H1 (cell line): ENCODE data around the gene DNMT1. TPM values are rescaled to one million over a fixed set of nuclear protein-coding genes. Genes with fewer than 3 reads are reported as not detected.

ENCODE experiments used
- CTCF ChIA-PET: fragments of 300-600 bp; sonication (Branson Sonifier 250); formaldehyde crosslinking; loops from one replicate; lab custom pipeline; 2021; ENCODE audit not compliant: partially characterized antibody; lab: Charles Lee
- POLR2A ChIA-PET: fragments of 300-600 bp; sonication (Branson Sonifier 250); formaldehyde crosslinking; loops from one replicate; lab custom pipeline; 2021; ENCODE audit warnings: inconsistent platforms; ENCODE audit not compliant: partially characterized antibody; lab: Charles Lee
- DNase-seq, 2 experiments: peaks; one replicate each; pipeline versions ENCODE4 v3.0.0 to v3.0.0-alpha.2; 2010 to 2022; ENCODE audit warnings: low spot score in 2 of 2, low read depth in 1 of 2, mixed read lengths in 1 of 2
- FAIRE-seq: peaks from 2 replicates; lab custom pipeline; 2011; peaks lifted over from hg19 to GRCh38; lab: Jason Lieb, UNC
- H2AFZ ChIP-seq: 2 replicates; pipeline ENCODE4 v1.8.1; 2012; ENCODE audit warnings: low read length, inconsistent platforms
- H2AK5ac ChIP-seq: 2 replicates; pipeline ENCODE4 v1.6.1; 2013; ENCODE audit warnings: low read depth, low read length
- H2BK120ac ChIP-seq: replicated peaks from 2 replicates; pipeline ENCODE3; 2013; ENCODE audit warnings: low read depth, low read length, inconsistent platforms
- H2BK12ac ChIP-seq: 2 replicates; pipeline ENCODE4 v1.6.1; 2013; ENCODE audit warnings: low read depth, low read length
- H2BK15ac ChIP-seq: 2 replicates; pipeline ENCODE4 v1.6.1; 2013; ENCODE audit warnings: low read length
- H2BK20ac ChIP-seq: 2 replicates; pipeline ENCODE4 v1.6.1; 2013; ENCODE audit warnings: low read length
- H2BK5ac ChIP-seq: 2 replicates; pipeline ENCODE4 v1.6.1; 2013; ENCODE audit warnings: low read depth, low read length
- H3K14ac ChIP-seq: 2 replicates; pipeline ENCODE4 v1.6.1; 2013; ENCODE audit warnings: inconsistent platforms; ENCODE audit not compliant: insufficient read length
- H3K18ac ChIP-seq: 2 replicates; pipeline ENCODE4 v1.6.1; 2013; ENCODE audit warnings: low read length; ENCODE audit errors: extremely low read depth
- H3K23ac ChIP-seq: 2 replicates; pipeline ENCODE4 v1.6.1; 2013; ENCODE audit warnings: inconsistent platforms; ENCODE audit not compliant: insufficient read length
- H3K23me2 ChIP-seq: 2 replicates; pipeline ENCODE4 v1.6.1; 2013; ENCODE audit warnings: low read depth, low read length
- H3K27ac ChIP-seq: 2 replicates; pipeline ENCODE4 v1.6.1; 2011; ENCODE audit warnings: low read depth, low read length, inconsistent platforms
- H3K27me3 ChIP-seq, 4 experiments: replicated peaks in 1 of 4; 1 replicate in 1 of 4; 2 replicates in 3 of 4; pipeline versions ENCODE4 v1.6.1 to v1.8.1; 2011 to 2013; ENCODE audit warnings: low read length in 3 of 4, mild to moderate bottlenecking in 3 of 4, inconsistent platforms in 2 of 4, mixed read lengths in 2 of 4, moderate library complexity in 1 of 4; ENCODE audit not compliant: control insufficient read depth in 3 of 4, insufficient read depth in 3 of 4; ENCODE audit errors: extremely low read depth in 1 of 4
- H3K36me3 ChIP-seq, 4 experiments: 2 replicates each; pipeline versions ENCODE4 v1.6.1 to v1.8.1; 2011 to 2013; ENCODE audit warnings: mild to moderate bottlenecking in 4 of 4, low read length in 3 of 4, moderate library complexity in 2 of 4, control low read depth in 1 of 4, inconsistent platforms in 1 of 4; ENCODE audit not compliant: insufficient read depth in 4 of 4, control insufficient read depth in 2 of 4
- H3K4ac ChIP-seq: replicated peaks from 2 replicates; pipeline ENCODE3; 2013; ENCODE audit warnings: low read length, low read depth, mixed read lengths, inconsistent platforms; ENCODE audit not compliant: insufficient read length
- H3K4me1 ChIP-seq, 4 experiments: replicated peaks in 1 of 4; 1 replicate in 1 of 4; 2 replicates in 3 of 4; pipeline versions ENCODE4 v1.6.1 to v1.8.1; 2011 to 2013; ENCODE audit warnings: low read length in 3 of 4, inconsistent platforms in 2 of 4, mixed read lengths in 1 of 4; ENCODE audit not compliant: insufficient read depth in 4 of 4, control insufficient read depth in 3 of 4
- H3K4me2 ChIP-seq, 2 experiments: 2 replicates each; pipeline versions ENCODE4 v1.6.1 to v1.8.1; 2011 to 2013; ENCODE audit warnings: low read depth in 2 of 2, low read length in 2 of 2, control low read depth in 1 of 2, inconsistent platforms in 1 of 2, mild to moderate bottlenecking in 1 of 2; ENCODE audit not compliant: insufficient read depth in 1 of 2
- H3K4me3 ChIP-seq, 4 experiments: fragments of 200-600, 300-600 bp in 1 of 4; sonication (generic), shearing (Covaris generic), sonication (Bioruptor Twin) in 1 of 4; 2 replicates each; pipeline versions ENCODE4 v1.5.1 to v1.8.1; 2011 to 2016; ENCODE audit warnings: low read length in 4 of 4, low read depth in 3 of 4, control low read depth in 2 of 4, inconsistent platforms in 2 of 4, mild to moderate bottlenecking in 2 of 4, mixed read lengths in 1 of 4, moderate library complexity in 1 of 4; ENCODE audit not compliant: insufficient read depth in 2 of 4; ENCODE audit errors: extremely low read depth in 1 of 4
- H3K56ac ChIP-seq: replicated peaks from 2 replicates; pipeline ENCODE3; 2013; ENCODE audit warnings: low read depth, mild to moderate bottlenecking, mixed read lengths, low read length, inconsistent platforms; ENCODE audit not compliant: insufficient read length
- H3K79me1 ChIP-seq: 2 replicates; pipeline ENCODE4 v1.6.1; 2013; ENCODE audit warnings: low read depth, low read length, control low read depth
- H3K79me2 ChIP-seq, 2 experiments: 2 replicates each; pipeline versions ENCODE4 v1.6.1 to v1.8.1; 2012 to 2013; ENCODE audit warnings: low read length in 2 of 2, mild to moderate bottlenecking in 2 of 2, inconsistent platforms in 1 of 2; ENCODE audit not compliant: insufficient read depth in 2 of 2, control insufficient read depth in 1 of 2
- H3K9ac ChIP-seq, 4 experiments: replicated peaks in 1 of 4; 1 replicate in 1 of 4; 2 replicates in 3 of 4; pipeline versions ENCODE4 v1.6.1 to v1.8.1; 2011 to 2013; ENCODE audit warnings: low read depth in 3 of 4, low read length in 3 of 4, control low read depth in 2 of 4, mild to moderate bottlenecking in 2 of 4, moderate library complexity in 2 of 4, inconsistent platforms in 1 of 4; ENCODE audit errors: extremely low read depth in 1 of 4
- H3K9me3 ChIP-seq, 2 experiments: 2 replicates each; pipeline versions ENCODE4 v1.6.1 to v1.8.1; 2012 to 2013; ENCODE audit warnings: mild to moderate bottlenecking in 2 of 2, moderate library complexity in 2 of 2, control low read depth in 1 of 2, inconsistent platforms in 1 of 2, low read depth in 1 of 2, low read length in 1 of 2, mixed read lengths in 1 of 2; ENCODE audit not compliant: insufficient read depth in 2 of 2
- H4K20me1 ChIP-seq, 2 experiments: replicated peaks in 1 of 2; 2 replicates each; pipeline versions ENCODE3 to v1.8.1; 2011 to 2013; ENCODE audit warnings: inconsistent platforms in 2 of 2, low read length in 2 of 2, mild to moderate bottlenecking in 1 of 2; ENCODE audit not compliant: insufficient read depth in 2 of 2, control insufficient read depth in 1 of 2
- H4K5ac ChIP-seq: 2 replicates; pipeline ENCODE4 v1.6.1; 2013; ENCODE audit warnings: low read length, low read depth, mixed read lengths, inconsistent platforms; ENCODE audit not compliant: insufficient read length
- H4K8ac ChIP-seq: 2 replicates; pipeline ENCODE4 v1.8.0; 2013; ENCODE audit warnings: mild to moderate bottlenecking, moderate library complexity, low read length, inconsistent platforms; ENCODE audit not compliant: insufficient read depth; ENCODE audit errors: extremely low read depth
- H4K91ac ChIP-seq: replicated peaks from 2 replicates; pipeline ENCODE3; 2013; ENCODE audit warnings: low read length, mixed read lengths, inconsistent platforms; ENCODE audit not compliant: insufficient read length
- ASH2L ChIP-seq: fragments of 200-600, 300-600 bp; sonication (generic); IDR thresholded peaks from one replicate; pipeline ENCODE4 v1.7.1; 2017; ENCODE audit warnings: low read length
- BCL11A ChIP-seq, 2 experiments: IDR thresholded peaks; one replicate each; pipeline ENCODE4 v1.6.1; 2011; ENCODE audit warnings: low read depth in 2 of 2, low read length in 2 of 2, mild to moderate bottlenecking in 2 of 2
- CBX8 ChIP-seq: fragments of 300-800, 300-1000 bp; sonication (generic); IDR thresholded peaks from 2 replicates; pipeline ENCODE4 v1.7.1; 2016; ENCODE audit warnings: low read depth, low read length, borderline replicate concordance
- CTBP2 ChIP-seq: IDR thresholded peaks from 2 replicates; pipeline ENCODE4 v1.7.0; 2011; ENCODE audit warnings: borderline replicate concordance, mild to moderate bottlenecking, moderate library complexity, mixed read lengths, low read length; ENCODE audit not compliant: insufficient read depth, insufficient read length
- JUN ChIP-seq: IDR thresholded peaks from 2 replicates; pipeline ENCODE4 v1.6.1; 2011; ENCODE audit warnings: low read depth, mild to moderate bottlenecking, improper control_type of control experiment, low read length
- KDM1A ChIP-seq: fragments of 200-600, 300-600 bp; sonication (generic); IDR thresholded peaks from 2 replicates; pipeline ENCODE4 v1.7.1; 2016; ENCODE audit warnings: mild to moderate bottlenecking, low read length, borderline replicate concordance
- NRF1 ChIP-seq: IDR thresholded peaks from 2 replicates; pipeline ENCODE4 v1.6.1; 2011; ENCODE audit warnings: mild to moderate bottlenecking, low read depth, low read length, improper control_type of control experiment
- PHF8 ChIP-seq: fragments of 200-600 bp; sonication (generic); conservative IDR thresholded peaks from 2 replicates; pipeline ENCODE4 v1.7.1; 2012; ENCODE audit warnings: low read depth, mild to moderate bottlenecking, inconsistent platforms, low read length, moderate library complexity
- RFX5 ChIP-seq: IDR thresholded peaks from 2 replicates; pipeline ENCODE4 v1.6.1; 2011; ENCODE audit warnings: low read depth, low read length, improper control_type of control experiment, borderline replicate concordance
- SIRT6 ChIP-seq: IDR thresholded peaks from one replicate; pipeline ENCODE4 v1.7.1; 2012; ENCODE audit warnings: low read length, inconsistent platforms
- SIX5 ChIP-seq: IDR thresholded peaks from 2 replicates; pipeline ENCODE4 v1.6.1; 2011; ENCODE audit warnings: mild to moderate bottlenecking, low read depth, low read length
- SP1 ChIP-seq: IDR thresholded peaks from 2 replicates; pipeline ENCODE4 v1.6.1; 2011; ENCODE audit warnings: low read depth, low read length
- WGBS, 2 experiments: shearing (Covaris generic) in 1 of 2; methylation state at CpG; one replicate each; pipeline versions ENCODE4 v1.1.6 to v1.1.7; 2013 to 2015; ENCODE audit warnings: low lambda C conversion rate in 2 of 2, mixed read lengths in 2 of 2, inconsistent platforms in 1 of 2, low coverage in 1 of 2, missing lambda C conversion rate in 1 of 2; ENCODE audit not compliant: insufficient replicate concordance in 2 of 2, insufficient coverage in 1 of 2, insufficient read length in 1 of 2; ENCODE audit errors: extremely low coverage in 1 of 2, missing lambda C conversion rate in 1 of 2; 5-methylcytosine and 5-hydroxymethylcytosine counted together
- polyA plus RNA-seq, 7 experiments: library from polyadenylated mRNA; depleted of rRNA in 3 of 7; stranded (reverse) in 5 of 7; unstranded in 2 of 7; fragments of >200 nt in 5 of 7; fragments of 200-250 nt in 2 of 7; gene quantifications; 1 replicate in 5 of 7; 2 replicates in 1 of 7; 4 replicates in 1 of 7; pipeline versions ENCODE4 v1.2.1 to v1.2.3, GENCODE V29; 2011 to 2013; ENCODE audit warnings: missing spikeins in 2 of 7, mixed read lengths in 2 of 7
- total RNA-seq: library from RNA; stranded (reverse); fragmentation: NEBNext Ultra II Directional; extraction: Animal tissue kit (Norgen Biotek cat#: 25700); gene quantifications from 2 replicates; pipeline ENCODE4 v1.2.1, GENCODE V29; 2021

Gene DNMT1
- total and polyA plus RNA-seq, 2 of the 8 experiments (the other 6 are each of a cell fraction or from before 2014, with no cell fraction given), result 101 to 210 TPM

GRCh38 chr19:10226376-10227025, 31.7 kb upstream of the DNMT1 start:
- H3K9me3 ChIP-seq, result no peaks in the 10 kb centered on the region
- POLR2A ChIA-PET, result interaction anchor here (0.6 to 2.3 kb wide), 5 partner anchors 10 to 125 kb away, joined by 3 to 6 read pairs (median 4); partner anchors contain the start of gene DNMT1
- no peak overlapping the region for H2BK20ac ChIP-seq
- no peaks in the 10 kb centered on the region for H3K27me3 ChIP-seq
- no peak overlapping the region for H2AFZ ChIP-seq
- H3K27ac ChIP-seq, result peak overlapping the region; percentile 50; the same call in 1 of the 2 replicates
- H3K36me3 ChIP-seq, result peaks cover 0 to 3% (median under 1%) of the 10 kb centered on the region in 4 experiments; a peak in 3 of 8 replicates
- H3K14ac ChIP-seq, result no peak overlapping the region
- H4K91ac ChIP-seq, result no peak overlapping the region
- peaks cover 11% of the 10 kb centered on the region for H3K79me1 ChIP-seq
- peak overlapping the region; percentile 19; the same call in 1 of the 2 replicates for H3K18ac ChIP-seq
- no peak overlapping the region for H2BK5ac ChIP-seq
- no peak overlapping the region for H3K56ac ChIP-seq
- DNase-seq (no peak), FAIRE-seq (no peak)
- CTCF ChIA-PET, result interaction anchor here (0.5 to 6.4 kb wide), 9 partner anchors 10 to 1644 kb away, joined by 3 to 59 read pairs (median 9); no protein-coding TSS in a partner anchor
- H2BK15ac ChIP-seq, result no peak overlapping the region
- H2BK12ac ChIP-seq, result no peak overlapping the region
- H3K4me2 ChIP-seq, result no peak overlapping the region; a peak in 1 of 4 replicates
- no peak overlapping the region for H4K8ac ChIP-seq
- peak overlapping the region in 1 of 4 experiments; percentile 18; a peak in 1 of 7 replicates for H3K9ac ChIP-seq
- no peak overlapping the region for H3K4ac ChIP-seq
- peaks cover 9% of the 10 kb centered on the region; the same call in 1 of the 2 replicates for H3K23me2 ChIP-seq
- peak overlapping the region; percentile 82; the same call in 1 of the 2 replicates for H2AK5ac ChIP-seq
- no peak overlapping the region for H3K4me3 ChIP-seq
- 89% methylated on average over 11 of the region's 13 CpGs; no CpG with 5 or more reads in 1 of the 2 experiments for WGBS, 2 experiments
- peaks cover 3 to 5% (median 3%) of the 10 kb centered on the region in 4 experiments; a peak in 4 of 7 replicates for H3K4me1 ChIP-seq
- H3K79me2 ChIP-seq, result peaks cover 0 to 16% of the 10 kb centered on the region in 2 experiments; a peak in 2 of 4 replicates
- H2BK120ac ChIP-seq, result no peak overlapping the region
- H4K20me1 ChIP-seq, result peaks cover 12% of the 10 kb centered on the region in 2 experiments
- no peak overlapping the region for H4K5ac ChIP-seq
- no peak overlapping the region for H3K23ac ChIP-seq
- TF ChIP-seq NRF1 (no peak), BCL11A (IDR thresholded peaks at IDR 0.05; ENCODE audit: low read depth in 2 of 2, low read length in 2 of 2) (no peak), ASH2L (no peak), CBX8 (no peak), RFX5 (no peak), CTBP2 (no peak), PHF8 (no peak), SP1 (no peak), SIRT6 (no peak), KDM1A (no peak), JUN (no peak), SIX5 (no peak)
